GM11168 (cell line): ENCODE measurements around the gene ADH1C.
"Not testable (repeated sequence)": the region's sequence is repeated elsewhere in the genome, so short reads cannot be mapped to it uniquely, and the experiment has no call there.

Experiments
- in situ Hi-C: fragments of 300-500 bp; cut with MboI; formaldehyde crosslinking; loops from one replicate; pipeline ENCODE4 v1.12.0; 2022; ENCODE audit warnings: low sequenced_read_pairs; ENCODE audit not compliant: unreplicated experiment

Gene ADH1C

GRCh38 chr4:99352602-99353537 is at the start of gene ADH1C:
Gene ADH1C (minus strand): TSS chr4:99352746. CDS start chr4:99352675, 71 bp downstream.
- in situ Hi-C loops: no loop called here

GRCh38 chr4:99400831-99401230 is 48.3 kb upstream of the ADH1C start:
- in situ Hi-C loops: loop anchor here (10.0 kb wide), 1 partner anchor 296 kb away; no protein-coding TSS in a partner anchor

- in situ Hi-C loops: no loop called here
Measured at GRCh38 chr4:99399017-99399416, 46.5 kb upstream of the ADH1C start.

- in situ Hi-C loops: no loop called here
Measured at GRCh38 chr4:99395595-99396364, 43.2 kb upstream of the ADH1C start.

- in situ Hi-C loops: no loop called here
Measured at GRCh38 chr4:99394896-99395295, 42.4 kb upstream of the ADH1C start.

GRCh38 chr4:99390055-99390454 is 37.5 kb upstream of the ADH1C start:
- in situ Hi-C loops: no loop called here

GRCh38 chr4:99389606-99390005 is 37.1 kb upstream of the ADH1C start:
- in situ Hi-C loops: no loop called here

- in situ Hi-C loops: no loop called here
Measured at GRCh38 chr4:99383833-99384392, 31.4 kb upstream of the ADH1C start.

GRCh38 chr4:99383399-99383798 is 30.9 kb upstream of the ADH1C start:
- in situ Hi-C loops: no loop called here

- in situ Hi-C loops: no loop called here
Measured at GRCh38 chr4:99382745-99383360, 30.3 kb upstream of the ADH1C start.

GRCh38 chr4:99381588-99382175 is 29.1 kb upstream of the ADH1C start:
- in situ Hi-C loops: no loop called here

GRCh38 chr4:99379571-99379970 is 27.0 kb upstream of the ADH1C start:
- in situ Hi-C loops: no loop called here

- in situ Hi-C loops: no loop called here
Measured at GRCh38 chr4:99378876-99379275, 26.3 kb upstream of the ADH1C start.

- in situ Hi-C loops: not testable (repeated sequence)
Measured at GRCh38 chr4:99377341-99377740, 24.8 kb upstream of the ADH1C start.

GRCh38 chr4:99372464-99372863 is 19.9 kb upstream of the ADH1C start:
- in situ Hi-C loops: not testable (repeated sequence)

GRCh38 chr4:99367817-99368216 is 15.3 kb upstream of the ADH1C start:
- in situ Hi-C loops: not testable (repeated sequence)

GRCh38 chr4:99366491-99366890 is 13.9 kb upstream of the ADH1C start:
- in situ Hi-C loops: no loop called here

GRCh38 chr4:99362768-99363167 is 10.2 kb upstream of the ADH1C start:
- in situ Hi-C loops: no loop called here

- in situ Hi-C loops: no loop called here
Measured at GRCh38 chr4:99361899-99362275, 9.3 kb upstream of the ADH1C start.

- in situ Hi-C loops: no loop called here
Measured at GRCh38 chr4:99361268-99361898, 8.8 kb upstream of the ADH1C start.
